Activated T-helper 2 cell treated with anti-CD3 and anti-CD28 coated beads, Interferon-gamma antibody, Interleukin-2, Interleukin-4, amounts not matched to agents 10 μg/mL and 5 μg/mL and 100 μg/mL, durations not matched to agents 14 hours and 24 hours and 36 hours (primary cell): Measurements from ENCODE around the gene DLEC1. TPM values are rescaled to one million over a fixed set of nuclear protein-coding genes. Genes with fewer than 3 reads are reported as not detected.
A peak's percentile ranks its signal among the peaks of the same experiment; 100 is the strongest.
"Not testable (repeated sequence)": the region's sequence is repeated elsewhere in the genome, so short reads cannot be mapped to it uniquely, and the experiment has no call there.

Source experiments
- DNase-seq: peaks from one replicate; pipeline ENCODE4 v3.0.0; 2021; ENCODE audit warnings: low spot score
- H3K27ac Mint-ChIP-seq: one replicate; pipeline ENCODE4 v1.8.0; 2021; ENCODE audit warnings: mixed read lengths
- H3K27me3 Mint-ChIP-seq: one replicate; pipeline ENCODE4 v1.8.0; 2021; ENCODE audit warnings: low read depth, mixed read lengths
- H3K36me3 Mint-ChIP-seq: one replicate; pipeline ENCODE4 v1.8.0; 2021; ENCODE audit warnings: low read depth, mixed read lengths
- H3K4me1 Mint-ChIP-seq: one replicate; pipeline ENCODE4 v1.8.0; 2021; ENCODE audit warnings: low read depth, mixed read lengths
- H3K4me3 Mint-ChIP-seq: one replicate; pipeline ENCODE4 v1.8.0; 2021; ENCODE audit warnings: low read depth, mild to moderate bottlenecking, moderate library complexity, mixed read lengths
- H3K9me3 Mint-ChIP-seq: one replicate; pipeline ENCODE4 v1.8.0; 2021; ENCODE audit warnings: mixed read lengths
- intact Hi-C: fragments of 100-400 bp; cut with micrococcal nuclease; formaldehyde crosslinking; loops from one replicate; pipeline ENCODE4 v1.15.1; 2023
- total RNA-seq: library from RNA; stranded (reverse); gene quantifications from 2 replicates; pipeline ENCODE4 v1.2.3, GENCODE V29; 2022

DLEC1 gene
- total RNA-seq, 1 donor from 2014 or later, result 0.16 TPM

- DNase-seq, result no peak
- no peaks in the 10 kb centered on the region for H3K9me3 Mint-ChIP-seq
- H3K27me3 Mint-ChIP-seq, result peaks cover 32% of the 10 kb centered on the region
- H3K4me1 Mint-ChIP-seq, result peaks cover 15% of the 10 kb centered on the region
- intact Hi-C loops, result no loop called here
- H3K4me3 Mint-ChIP-seq, result peak overlapping the region; percentile 48
- no peak overlapping the region for H3K27ac Mint-ChIP-seq
- no peaks in the 10 kb centered on the region for H3K36me3 Mint-ChIP-seq
Measured at GRCh38 chr3:38028621-38029361, 10.2 kb upstream of the DLEC1 start.

- no peak for DNase-seq
- H3K9me3 Mint-ChIP-seq, result no peaks in the 10 kb centered on the region
- no peak within 1 kb of the TSS for H3K27ac Mint-ChIP-seq
- peaks cover 13% of the 10 kb centered on the region for H3K4me1 Mint-ChIP-seq
- peak within 1 kb of the TSS; percentile 48 for H3K4me3 Mint-ChIP-seq
- intact Hi-C loops, result loop anchor here (10.0 kb wide), 1 partner anchor 125 kb away; no protein-coding TSS in a partner anchor
- H3K36me3 Mint-ChIP-seq, result no peaks in the 10 kb centered on the region
- peaks cover 35% of the 10 kb centered on the region for H3K27me3 Mint-ChIP-seq
Measured at GRCh38 chr3:38029400-38030125, 9.4 kb upstream of the DLEC1 start, which contains the start of gene PLCD1. Gene PLCD1 (minus strand): TSS chr3:38029642. CDS start chr3:38029539, 103 bp downstream.

DNA sequence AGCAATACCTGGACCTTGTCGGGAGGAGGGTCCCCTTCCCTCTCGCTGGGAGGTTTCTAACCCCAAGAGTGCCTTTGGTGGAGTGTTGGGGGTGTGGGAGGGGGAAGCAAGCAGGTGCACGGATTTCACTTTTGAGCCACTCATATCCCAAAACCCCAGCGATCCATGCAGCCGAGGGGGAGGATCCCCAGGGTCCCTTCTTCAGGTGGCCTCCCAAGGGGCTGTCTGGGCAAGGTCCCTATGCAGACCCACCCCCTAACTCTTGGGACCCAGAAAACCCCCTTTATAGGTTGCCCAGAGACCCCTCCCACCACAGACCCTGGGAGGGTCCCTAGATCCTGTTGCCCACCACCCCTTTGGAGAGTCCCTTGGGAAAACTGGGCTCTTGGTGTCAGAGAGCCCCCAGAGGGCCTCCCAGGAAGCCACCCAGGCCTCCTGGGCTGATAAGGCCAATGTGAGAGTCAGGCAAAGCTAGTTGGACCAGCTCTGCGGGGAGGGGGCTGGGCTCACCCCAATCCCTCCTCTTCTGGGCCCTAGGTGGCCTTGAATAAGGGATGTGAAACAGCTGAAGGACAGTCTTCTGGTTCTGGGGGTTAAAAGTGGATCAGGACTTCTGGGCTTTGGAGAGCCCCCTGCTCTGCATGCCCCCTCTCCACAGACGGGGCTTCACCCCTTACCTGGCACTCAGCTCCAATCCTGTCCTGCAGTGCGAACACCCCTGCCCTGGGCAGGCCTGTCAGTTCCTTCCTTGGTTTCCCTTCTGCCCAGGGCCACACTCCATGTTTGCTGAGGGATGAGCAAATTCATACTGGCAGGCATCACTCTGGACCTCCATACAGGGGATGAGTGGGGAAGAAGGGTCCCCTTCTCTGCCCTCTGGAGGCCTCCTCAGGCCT, 8.6 kb upstream of the DLEC1 start:
- DNase-seq, result no peak
- no peaks in the 10 kb centered on the region for H3K36me3 Mint-ChIP-seq

GRCh38 chr3:38031022-38031994, 7.7 kb upstream of the DLEC1 start:
- Mint-ChIP-seq H3K27me3 (peaks cover 35% of the 10 kb centered on the region), H3K36me3 (no peaks in the 10 kb centered on the region), H3K9me3 (no peaks in the 10 kb centered on the region), H3K4me1 (peaks cover 9% of the 10 kb centered on the region), H3K27ac (no peak overlapping the region), H3K4me3 (no peak overlapping the region)
- no peak for DNase-seq
- intact Hi-C loops, result loop anchor here (1.0 to 10.0 kb wide), 2 partner anchors 8 to 127 kb away; partner anchors contain the start of gene DLEC1

More for the DNA sequence above, 8.6 kb upstream of the DLEC1 start:
- Mint-ChIP-seq H3K4me1 (peaks cover 13% of the 10 kb centered on the region), H3K4me3 (peak overlapping the region; percentile 5), H3K9me3 (no peaks in the 10 kb centered on the region), H3K27ac (no peak overlapping the region), H3K27me3 (peaks cover 37% of the 10 kb centered on the region)
- intact Hi-C loops, result loop anchor here (1.0 to 10.0 kb wide), 2 partner anchors 9 to 126 kb away; partner anchors contain the start of gene DLEC1

GRCh38 chr3:38032328-38032865, 6.6 kb upstream of the DLEC1 start:
- no peaks in the 10 kb centered on the region for H3K9me3 Mint-ChIP-seq
- no peaks in the 10 kb centered on the region for H3K36me3 Mint-ChIP-seq
- intact Hi-C loops, result loop anchor here (10.0 kb wide), 1 partner anchor 128 kb away; no protein-coding TSS in a partner anchor
- H3K27ac Mint-ChIP-seq, result no peak overlapping the region
- no peak overlapping the region for H3K4me3 Mint-ChIP-seq
- peaks cover 13% of the 10 kb centered on the region for H3K4me1 Mint-ChIP-seq
- no peak for DNase-seq
- peaks cover 29% of the 10 kb centered on the region for H3K27me3 Mint-ChIP-seq

- intact Hi-C loops, result loop anchor here (10.0 kb wide), 1 partner anchor 129 kb away; no protein-coding TSS in a partner anchor
- not testable (repeated sequence) for H3K4me3 Mint-ChIP-seq, DNase-seq, H3K36me3 Mint-ChIP-seq, H3K27ac Mint-ChIP-seq, H3K9me3 Mint-ChIP-seq
- H3K4me1 Mint-ChIP-seq, result peaks cover 24% of the 10 kb centered on the region
- H3K27me3 Mint-ChIP-seq, result peaks cover 17% of the 10 kb centered on the region
Measured at GRCh38 chr3:38033586-38033985, 5.4 kb upstream of the DLEC1 start.

DNA sequence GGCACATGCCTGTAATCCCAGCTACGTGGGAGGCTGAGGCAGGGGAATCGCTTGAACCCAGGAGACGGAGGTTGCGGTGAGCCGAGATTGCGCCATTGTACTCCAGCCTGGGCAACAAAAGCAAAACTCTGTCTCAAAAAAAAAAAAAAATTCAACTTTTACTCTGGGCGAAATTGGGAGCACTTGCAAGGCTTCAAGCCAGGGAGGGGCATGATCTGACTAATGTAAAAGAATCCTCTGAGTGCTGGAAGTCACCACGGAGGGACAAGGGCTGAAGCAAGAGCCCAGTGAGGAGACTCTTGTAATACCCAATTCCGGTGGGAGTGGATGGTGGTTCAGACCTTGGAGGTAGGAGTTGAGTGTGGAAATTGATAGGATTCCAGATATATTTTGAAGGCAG, 4.7 kb upstream of the DLEC1 start:
- Mint-ChIP-seq H3K27me3 (peaks cover 14% of the 10 kb centered on the region), H3K4me1 (peaks cover 29% of the 10 kb centered on the region), H3K9me3 (peaks cover 12% of the 10 kb centered on the region)
- intact Hi-C loops, result loop anchor here (10.0 kb wide), 1 partner anchor 130 kb away; no protein-coding TSS in a partner anchor
- H3K27ac Mint-ChIP-seq, H3K4me3 Mint-ChIP-seq, H3K36me3 Mint-ChIP-seq, DNase-seq: not testable (repeated sequence)

DNA sequence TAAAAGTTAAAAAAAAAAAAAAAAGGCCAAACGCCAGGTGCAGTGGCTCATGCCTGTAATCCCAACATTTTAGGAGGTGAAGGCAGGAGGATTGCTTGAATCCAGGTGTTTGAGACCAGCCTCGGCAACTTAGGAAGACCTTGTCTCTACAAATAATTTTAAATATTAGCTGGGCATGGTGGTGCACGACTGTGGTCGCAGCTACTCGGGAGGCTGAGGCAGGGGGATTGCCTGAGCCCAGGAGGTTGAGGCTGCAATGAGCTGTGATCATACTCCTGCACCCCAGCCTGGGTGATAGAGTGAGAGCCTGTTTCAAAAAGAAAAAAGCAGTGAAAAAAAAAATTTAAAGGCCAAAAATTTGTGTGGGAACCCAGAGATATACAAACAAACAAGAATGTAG, 2.7 kb upstream of the DLEC1 start:
- Mint-ChIP-seq H3K27me3 (peaks cover 9% of the 10 kb centered on the region), H3K4me1 (peaks cover 35% of the 10 kb centered on the region), H3K9me3 (peaks cover 12% of the 10 kb centered on the region), H3K4me3 (no peak overlapping the region), H3K36me3 (peaks cover 8% of the 10 kb centered on the region), H3K27ac (no peak overlapping the region)
- intact Hi-C loops, result loop anchor here (10.0 kb wide), 1 partner anchor 131 kb away; no protein-coding TSS in a partner anchor
- DNase-seq, result no peak

DNA sequence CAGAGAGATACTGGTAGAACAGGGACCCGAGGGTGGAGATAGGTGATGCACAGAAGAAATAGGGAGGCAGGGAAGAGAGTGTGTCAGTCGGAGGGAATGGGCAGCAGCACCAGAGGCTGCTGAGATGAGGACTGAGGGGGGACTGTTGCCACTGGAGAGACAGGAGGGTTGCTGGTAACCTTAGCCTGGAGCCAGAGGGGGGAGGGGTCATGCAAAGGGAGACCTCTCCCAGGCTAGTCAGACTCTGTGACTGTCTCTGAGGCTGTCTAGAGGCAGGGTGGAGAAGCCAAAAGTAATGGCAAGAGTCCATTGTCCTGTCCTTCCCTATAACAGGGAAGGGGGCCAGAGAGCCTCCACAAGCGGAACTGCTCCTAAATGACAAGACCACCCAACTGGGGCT, 2.1 kb upstream of the DLEC1 start:
- Mint-ChIP-seq H3K27me3 (peaks cover 9% of the 10 kb centered on the region), H3K27ac (no peak overlapping the region), H3K9me3 (peaks cover 12% of the 10 kb centered on the region), H3K4me3 (no peak overlapping the region), H3K4me1 (peaks cover 35% of the 10 kb centered on the region), H3K36me3 (peaks cover 8% of the 10 kb centered on the region)
- no peak for DNase-seq
- intact Hi-C loops, result loop anchor here (10.0 kb wide), 1 partner anchor 132 kb away; no protein-coding TSS in a partner anchor

- intact Hi-C loops, result loop anchor here (1.0 to 10.0 kb wide), 3 partner anchors 44 to 134 kb away; partner anchors contain the start of gene ACAA1
- Mint-ChIP-seq H3K27ac (peak overlapping the region; percentile 95), H3K4me3 (peak overlapping the region; percentile 66), H3K4me1 (peaks cover 32% of the 10 kb centered on the region), H3K36me3 (peaks cover 8% of the 10 kb centered on the region), H3K9me3 (peaks cover 12% of the 10 kb centered on the region), H3K27me3 (peaks cover 8% of the 10 kb centered on the region)
- DNase-seq, result peak; percentile 46
Measured at GRCh38 chr3:38038447-38038911, 529 bp upstream of the DLEC1 start.

DNA sequence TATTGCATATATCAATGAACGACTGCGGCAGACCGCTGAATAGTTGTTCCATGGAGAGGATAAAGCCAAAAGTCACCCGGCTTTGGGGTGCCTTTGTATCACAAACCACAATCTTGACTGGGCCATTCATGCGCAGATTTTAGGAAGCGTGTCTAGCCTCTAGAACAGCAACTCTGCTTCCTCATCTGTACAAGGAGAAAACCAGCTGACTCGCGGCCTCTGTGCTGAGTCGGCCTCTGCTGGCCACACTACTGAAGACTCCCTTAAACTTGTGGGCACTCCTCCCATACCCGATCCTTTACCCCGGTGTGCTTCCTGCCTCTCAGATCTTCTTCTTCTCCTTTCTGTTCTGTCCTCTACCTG, 872 bp downstream of the DLEC1 start:
- Mint-ChIP-seq H3K36me3 (peaks cover 8% of the 10 kb centered on the region), H3K4me1 (peaks cover 32% of the 10 kb centered on the region), H3K27me3 (peaks cover 6% of the 10 kb centered on the region), H3K27ac (peak overlapping the region; percentile 10), H3K9me3 (peaks cover 12% of the 10 kb centered on the region), H3K4me3 (peak overlapping the region; percentile 66)
- intact Hi-C loops, result loop anchor here (1.0 to 10.0 kb wide), 2 partner anchors 9 to 135 kb away; no protein-coding TSS in a partner anchor
- peak; percentile 52 for DNase-seq
